GM21367 (cell line): ENCODE results near the gene CSDE1.

Experiments used
- ATAC-seq: cut with Tn5 transposase; IDR thresholded peaks from one replicate; pipeline ENCODE4 v1.9.1; 2021; ENCODE audit not compliant: unreplicated experiment

CSDE1 gene

DNA sequence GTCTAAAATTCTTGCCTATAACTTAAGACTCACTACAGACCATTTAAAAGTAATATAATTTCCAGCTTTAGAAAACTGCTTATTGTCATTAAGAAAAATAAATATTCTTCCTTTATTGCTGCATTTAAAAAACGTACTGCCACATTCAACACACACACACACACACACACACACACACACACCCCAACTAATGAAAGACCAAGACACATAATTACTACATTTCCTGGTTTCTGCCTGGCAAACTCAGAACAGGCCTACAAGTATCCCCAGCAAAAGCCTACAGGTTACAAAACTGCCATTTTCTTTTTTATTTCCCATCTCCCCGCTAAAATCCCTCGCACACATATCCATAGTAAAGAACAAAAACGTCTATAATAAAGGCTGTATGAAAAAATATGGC lies 89.4 kb downstream of the CSDE1 start:
- no peak for ATAC-seq

DNA sequence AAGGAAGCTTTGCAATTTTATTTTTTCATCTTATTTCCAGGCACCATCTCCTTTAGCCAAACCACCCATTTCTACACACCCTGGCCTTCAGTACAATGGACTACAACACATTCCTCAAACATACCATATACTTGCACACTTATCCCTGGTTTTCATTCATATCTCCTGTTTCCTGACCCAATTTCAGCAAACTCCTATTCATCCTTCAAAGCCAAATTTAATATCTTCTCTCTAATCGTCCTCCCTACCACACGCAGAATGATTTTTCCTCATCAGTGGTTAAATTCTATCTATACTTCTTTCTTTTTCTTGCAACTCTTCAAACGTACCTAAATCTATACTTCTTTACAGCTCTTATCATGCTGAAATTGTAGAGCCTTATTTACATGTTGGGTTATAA lies 90.8 kb downstream of the CSDE1 start:
- no peak for ATAC-seq
